Activated CD8-positive, alpha-beta memory T cell treated with anti-CD3 and anti-CD28 coated beads, Interleukin-2, amount 50 U/mL, for 48 hours (primary cell): ENCODE measurements around the gene MYLK3.
A peak's percentile ranks its signal among the peaks of the same experiment; 100 is the strongest.
"Not testable (repeated sequence)": the region's sequence is repeated elsewhere in the genome, so short reads cannot be mapped to it uniquely, and the experiment has no call there.

Experiments
- DNase-seq: peaks from one replicate; pipeline ENCODE4 v3.0.0-alpha.2; 2020

MYLK3 gene

DNA sequence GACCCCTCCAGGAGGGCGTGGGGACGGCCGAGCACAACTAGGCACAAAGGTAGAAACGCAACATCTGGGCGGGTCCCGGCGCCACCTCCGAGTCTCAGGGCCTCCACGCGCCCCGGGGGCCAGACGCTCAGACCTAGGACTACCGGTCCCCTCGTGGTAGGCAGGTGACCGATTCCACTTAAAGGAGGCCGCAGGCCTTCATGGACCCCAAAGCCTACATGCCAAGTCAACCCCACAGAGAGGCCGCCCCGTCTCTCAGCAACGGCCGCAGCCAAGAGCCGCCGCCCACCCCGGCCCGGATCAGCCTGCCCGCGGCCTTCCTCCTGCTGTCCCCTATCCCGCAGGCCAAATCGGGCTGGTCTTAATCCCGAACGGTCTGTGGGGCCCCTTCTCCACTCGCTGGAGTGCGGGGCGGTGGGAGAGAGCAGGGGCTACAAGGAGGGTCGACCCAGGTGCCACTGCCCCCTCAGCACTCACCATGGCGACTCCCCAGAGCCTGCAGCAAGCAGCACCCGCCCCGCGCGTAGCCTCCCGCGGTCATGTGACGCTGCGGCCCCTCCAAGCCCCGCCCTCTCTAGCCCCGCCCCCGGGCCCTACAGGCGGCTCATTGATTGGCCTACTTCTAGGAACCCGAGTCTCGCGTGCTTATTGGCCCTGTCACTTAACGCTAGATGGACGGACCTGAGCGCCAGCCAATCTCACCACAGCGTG lies 59.3 kb downstream of the MYLK3 start, which contains the start of gene VPS35:
VPS35 (minus strand) TSS at position 525 of the 711 bp plus-strand sequence; CDS start at position 480, 45 bp downstream.
- DNase-seq, result peak; percentile 99

DNA sequence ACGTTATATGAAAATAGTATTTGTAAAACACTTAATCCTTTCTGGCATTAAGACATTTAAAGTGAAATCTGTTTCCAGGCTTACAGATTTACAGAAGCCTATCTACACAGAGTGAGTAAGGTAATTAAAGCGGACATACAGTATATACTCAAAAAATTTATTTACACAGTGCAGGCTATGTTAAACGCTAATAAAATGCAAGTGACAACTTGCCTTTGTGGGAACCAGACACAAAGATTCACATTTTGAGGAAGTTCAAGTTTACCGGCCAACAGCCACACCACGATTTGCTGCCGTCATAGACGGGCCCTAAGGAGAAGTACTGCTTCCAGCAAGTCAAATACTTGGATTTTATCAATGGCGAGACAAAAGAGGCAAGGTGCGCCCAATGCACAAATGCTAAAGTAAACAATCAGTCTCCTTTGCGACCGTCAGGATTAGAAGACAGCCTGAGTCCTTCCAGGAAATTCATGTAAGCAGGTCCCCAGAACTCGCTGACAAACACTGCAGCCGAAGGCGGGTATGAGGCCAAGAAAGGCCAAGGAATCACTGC lies 60.0 kb downstream of the MYLK3 start:
- DNase-seq, result no peak

DNA sequence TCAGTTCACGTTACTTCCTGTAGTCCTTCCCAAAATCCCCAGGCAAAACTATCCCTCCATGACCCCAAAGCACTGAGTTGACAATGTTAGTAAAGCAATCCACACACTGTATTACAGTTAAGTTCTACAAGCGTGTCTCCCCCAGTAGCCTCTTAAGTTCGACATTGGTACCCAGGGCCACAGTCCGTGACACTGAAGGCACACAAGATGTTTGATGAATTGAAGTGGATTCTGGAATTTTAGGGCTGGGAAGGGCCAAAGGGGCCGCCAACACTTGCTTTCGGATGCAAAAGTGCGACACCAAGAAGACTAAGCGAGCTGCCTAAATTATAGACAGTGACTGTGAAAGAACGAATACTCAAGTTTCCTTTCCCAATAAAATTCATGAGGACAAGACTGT lies 60.7 kb downstream of the MYLK3 start:
- no peak for DNase-seq

DNA sequence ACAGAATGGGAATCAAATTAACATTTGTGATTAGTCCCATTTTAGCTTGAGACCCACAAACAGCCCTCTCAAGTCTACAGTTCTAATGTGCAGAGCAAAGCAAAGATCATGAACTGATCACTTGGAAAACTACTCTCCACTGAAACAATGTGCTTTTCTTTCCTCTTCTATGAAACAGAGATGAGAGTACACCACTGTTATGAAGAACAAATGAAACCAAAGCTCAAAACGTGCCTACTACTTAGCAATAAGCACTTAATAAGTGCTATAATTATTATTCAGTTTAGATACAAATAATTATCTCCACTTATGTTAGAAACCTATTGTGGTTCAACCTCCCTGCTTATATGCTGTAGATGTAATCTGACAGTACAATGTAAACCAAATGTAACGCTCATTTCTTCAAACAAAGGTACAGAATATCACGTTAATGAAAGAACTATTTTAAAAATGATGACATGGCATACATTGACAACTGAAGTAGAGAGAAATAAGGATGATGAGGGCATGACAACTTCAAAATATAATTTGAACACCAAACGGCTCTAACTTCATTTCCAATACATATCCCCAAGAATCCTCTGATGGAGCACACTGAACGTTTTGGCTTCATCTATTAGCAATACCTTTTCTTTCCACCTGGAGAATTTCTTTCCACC lies 61.2 kb downstream of the MYLK3 start:
- DNase-seq, result no peak

DNA sequence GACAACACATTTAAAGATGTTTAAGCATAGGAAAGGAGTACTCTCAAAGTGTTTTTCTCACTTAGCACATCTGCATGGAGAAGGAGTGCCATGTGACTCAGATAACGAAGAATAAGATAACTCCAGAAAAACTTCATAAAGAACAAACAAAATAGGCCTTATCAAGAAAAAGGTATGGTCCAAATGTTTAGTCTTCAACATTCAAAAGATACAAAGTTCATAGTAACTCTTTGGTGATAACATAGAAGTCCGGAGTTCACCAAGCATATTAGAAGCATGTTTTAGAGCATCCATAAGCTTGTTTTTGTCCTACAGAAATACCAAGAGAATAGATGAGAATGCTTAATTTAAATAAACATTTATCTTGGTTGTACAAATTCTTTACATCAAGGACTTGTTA lies 66.3 kb downstream of the MYLK3 start:
- DNase-seq, result not testable (repeated sequence)

DNA sequence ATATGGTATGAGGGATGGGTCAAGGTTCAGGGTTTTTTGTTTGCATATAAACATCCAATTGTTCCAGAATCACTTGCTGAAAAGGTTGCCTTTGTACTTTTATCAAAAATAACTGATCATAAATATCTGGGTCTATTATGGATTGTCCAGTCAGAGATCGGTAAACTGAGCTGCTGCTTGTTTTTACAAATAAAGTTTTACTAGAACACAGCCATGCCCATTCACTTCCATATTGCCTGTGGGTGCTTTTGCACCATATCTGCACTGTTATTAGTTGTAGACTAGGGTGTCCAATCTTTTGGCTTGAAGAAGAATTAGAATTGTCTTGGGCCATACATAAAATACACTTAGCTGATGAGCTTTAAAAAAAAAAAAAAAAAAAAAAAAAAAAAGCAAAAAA lies 70.2 kb downstream of the MYLK3 start:
- not testable (repeated sequence) for DNase-seq

DNA sequence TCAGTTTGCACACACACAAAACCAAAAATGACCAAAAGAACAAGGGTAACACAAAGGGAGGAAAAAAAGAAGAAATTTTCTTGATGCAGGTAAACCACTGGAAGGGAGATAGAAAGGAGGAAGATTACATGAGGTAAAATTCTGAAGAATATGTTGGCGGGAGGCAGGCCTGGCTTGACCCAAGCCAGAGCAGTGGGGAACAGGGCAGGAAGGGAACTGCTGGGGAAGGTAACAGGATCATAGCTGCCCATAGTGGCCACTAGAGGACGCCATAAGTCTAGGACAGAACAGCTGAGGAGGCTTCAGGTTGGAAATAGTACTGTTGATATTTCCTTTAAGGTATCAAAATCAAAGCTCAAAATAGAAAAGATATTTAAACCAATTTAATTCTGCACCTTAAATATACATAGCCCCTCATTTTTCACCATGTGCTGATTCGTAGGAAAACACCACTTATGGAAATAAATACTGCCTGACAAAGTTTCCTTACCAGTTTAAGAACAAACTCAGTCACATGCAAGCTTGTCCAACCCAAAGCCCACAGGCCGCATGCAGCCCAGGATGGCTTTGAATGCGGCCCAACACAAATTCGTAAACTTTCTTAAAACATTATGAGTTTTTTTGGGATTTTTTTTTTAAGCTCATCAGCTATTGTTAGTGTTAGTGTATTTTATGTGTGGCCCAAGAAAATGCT lies 74.7 kb downstream of the MYLK3 start:
- DNase-seq, result no peak

DNA sequence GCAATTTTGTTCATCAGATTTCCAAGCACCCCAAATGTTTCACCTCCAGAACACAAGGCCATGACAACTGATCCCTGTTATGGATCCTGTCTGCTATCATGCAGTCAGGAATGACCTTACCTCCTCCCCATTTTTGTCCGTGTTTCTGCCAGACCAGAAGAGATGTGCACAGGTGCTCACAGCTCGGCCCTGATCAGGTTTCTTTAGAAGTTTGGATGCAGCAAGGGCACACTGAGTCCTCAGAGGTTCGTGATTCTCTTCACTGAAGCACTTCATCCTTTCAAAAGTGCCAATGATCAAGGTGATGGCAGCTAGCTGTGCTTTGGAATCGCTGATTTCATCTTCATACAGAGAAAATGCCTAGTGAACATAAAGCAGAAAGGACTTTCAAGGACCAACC lies 86.0 kb downstream of the MYLK3 start:
- DNase-seq, result no peak

DNA sequence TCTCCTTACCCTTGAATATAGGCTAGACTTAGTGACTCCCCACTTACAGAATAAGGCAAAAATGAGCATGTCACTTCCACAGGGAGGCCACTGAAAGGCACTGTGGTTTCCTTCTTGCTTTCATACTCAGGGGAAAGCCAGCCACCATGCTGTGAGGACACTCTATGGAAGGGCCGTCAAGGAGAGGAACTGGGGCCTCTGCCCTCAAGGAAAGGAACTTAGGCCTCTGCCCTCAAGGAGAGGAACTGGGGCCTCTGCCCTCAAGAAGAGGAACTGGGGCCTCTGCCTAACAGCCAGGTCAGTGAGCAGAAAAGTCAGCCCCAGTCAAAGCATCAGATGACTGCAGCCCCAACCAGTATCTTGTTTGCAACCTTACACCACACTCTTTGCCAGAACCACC lies 89.2 kb downstream of the MYLK3 start:
- DNase-seq, result peak; percentile 54
